Common myeloid progenitor, CD34-positive (primary cell): ENCODE results near the gene SLC6A20.

Experiments used
- CTCF ChIA-PET: fragments of 350-600 bp; sonication (Branson Sonifier 250); formaldehyde crosslinking; loops from one replicate; lab custom pipeline; 2021; ENCODE audit warnings: antibody characterized with exemption; lab: Charles Lee
- POLR2A ChIA-PET: fragments of 350-600 bp; sonication (Branson Sonifier 250); formaldehyde crosslinking; loops from one replicate; lab custom pipeline; 2021; ENCODE audit warnings: antibody characterized with exemption; lab: Charles Lee
- DNase-seq, 3 donors: peaks; one replicate each; pipeline versions ENCODE4 v3.0.0 to v3.0.0-alpha.2; 2013
- H3K27ac ChIP-seq, 2 experiments: 1 replicate in 1 of 2; 2 replicates in 1 of 2; pipeline ENCODE4 v1.7.0; 2013; ENCODE audit warnings: inconsistent platforms in 2 of 2, low read length in 2 of 2, mild to moderate bottlenecking in 2 of 2, low read depth in 1 of 2, moderate library complexity in 1 of 2; ENCODE audit not compliant: severe bottlenecking in 2 of 2, insufficient read depth in 1 of 2, poor library complexity in 1 of 2
- H3K27me3 ChIP-seq, 5 experiments: replicated peaks in 2 of 5; 1 replicate in 3 of 5; 2 replicates in 2 of 5; pipeline versions ENCODE4 v1.6.1 to v1.7.0; 2013; ENCODE audit warnings: low read length in 4 of 5, mild to moderate bottlenecking in 2 of 5, moderate library complexity in 2 of 5, inconsistent platforms in 1 of 5; ENCODE audit not compliant: insufficient read depth in 5 of 5, control insufficient read depth in 4 of 5
- H3K36me3 ChIP-seq, 4 experiments: 1 replicate in 2 of 4; 2 replicates in 2 of 4; pipeline versions ENCODE4 v1.6.1 to v1.7.0; 2013; ENCODE audit warnings: low read length in 3 of 4, control low read depth in 1 of 4, mild to moderate bottlenecking in 1 of 4; ENCODE audit not compliant: control insufficient read depth in 4 of 4, insufficient read depth in 4 of 4
- H3K4me1 ChIP-seq, 4 experiments: 1 replicate in 3 of 4; 2 replicates in 1 of 4; pipeline versions ENCODE4 v1.6.1 to v1.7.1; 2013; ENCODE audit warnings: low read length in 3 of 4, mild to moderate bottlenecking in 3 of 4, control low read depth in 1 of 4, inconsistent platforms in 1 of 4, moderate library complexity in 1 of 4; ENCODE audit not compliant: control insufficient read depth in 4 of 4, insufficient read depth in 4 of 4; ENCODE audit errors: control extremely low read depth in 1 of 4
- H3K4me3 ChIP-seq, 7 experiments: 1 replicate in 4 of 7; 2 replicates in 3 of 7; pipeline versions ENCODE4 v1.5.1 to v1.7.0; 2013; ENCODE audit warnings: mild to moderate bottlenecking in 7 of 7, low read length in 6 of 7, moderate library complexity in 6 of 7, inconsistent platforms in 2 of 7, low read depth in 2 of 7, control low read depth in 1 of 7; ENCODE audit not compliant: insufficient read depth in 4 of 7, control insufficient read depth in 1 of 7; ENCODE audit errors: extremely low read depth in 1 of 7
- H3K9me3 ChIP-seq, 5 experiments: 1 replicate in 4 of 5; 2 replicates in 1 of 5; pipeline versions ENCODE4 v1.6.1 to v1.7.1; 2013; ENCODE audit warnings: low read length in 4 of 5, mild to moderate bottlenecking in 2 of 5, inconsistent platforms in 1 of 5, low read depth in 1 of 5, moderate library complexity in 1 of 5; ENCODE audit not compliant: control insufficient read depth in 4 of 5, insufficient read depth in 2 of 5; ENCODE audit errors: control extremely low read depth in 1 of 5
- WGBS: methylation state at CpG from one replicate; pipeline ENCODE4 v1.1.5; 2013; ENCODE audit not compliant: insufficient coverage; 5-methylcytosine and 5-hydroxymethylcytosine counted together

SLC6A20 gene

GRCh38 chr3:45838466-45838865 lies 42.1 kb upstream of the SLC6A20 start:
- POLR2A ChIA-PET: no interaction called here
- H3K9me3 ChIP-seq: no peaks in the 10 kb centered on the region
- CTCF ChIA-PET: no interaction called here

GRCh38 chr3:45832699-45833098 lies 36.4 kb upstream of the SLC6A20 start:
- Histone ChIP-seq H3K4me3 (no peak overlapping the region), H3K27ac (no peak overlapping the region), H3K9me3 (no peaks in the 10 kb centered on the region), H3K27me3 (no peaks in the 10 kb centered on the region), H3K36me3 (peaks cover 13 to 78% (median 47%) of the 10 kb centered on the region in 4 experiments), H3K4me1 (no peaks in the 10 kb centered on the region)
- WGBS: 100% methylated on average over 3 of the region's 5 CpGs
- POLR2A ChIA-PET: no interaction called here
- DNase-seq: peak in 2 of 3 donors; percentile 45 to 48
- CTCF ChIA-PET: interaction anchor here (0.6 to 1.2 kb wide), 3 partner anchors 28 to 70 kb away, joined by 3 read pairs; no protein-coding TSS in a partner anchor

More at GRCh38 chr3:45838466-45838865, 42.1 kb upstream of the SLC6A20 start:
- H3K4me1 ChIP-seq: peaks cover 6 to 15% (median 15%) of the 10 kb centered on the region in 4 experiments
- H3K27me3 ChIP-seq: no peaks in the 10 kb centered on the region
- no CpG with 5 or more reads among the region's 1 CpG for WGBS
- H3K27ac ChIP-seq: no peak overlapping the region
- DNase-seq: no peak
- H3K4me3 ChIP-seq: no peak overlapping the region
- H3K36me3 ChIP-seq: peaks cover 7 to 38% (median 18%) of the 10 kb centered on the region in 4 experiments

- Histone ChIP-seq H3K27ac (no peak overlapping the region), H3K4me1 (no peaks in the 10 kb centered on the region), H3K4me3 (no peak overlapping the region), H3K36me3 (peaks cover 13 to 82% (median 47%) of the 10 kb centered on the region in 4 experiments), H3K27me3 (no peaks in the 10 kb centered on the region), H3K9me3 (no peaks in the 10 kb centered on the region)
- 96% methylated on average over 5 of the region's 5 CpGs for WGBS
- DNase-seq: no peak
- CTCF ChIA-PET: interaction anchor here (0.9 kb wide), 1 partner anchor 101 kb away, joined by 3 read pairs; no protein-coding TSS in a partner anchor
- POLR2A ChIA-PET: no interaction called here
These were observed 33.8 kb upstream of the SLC6A20 start for GRCh38 chr3:45830121-45830520.

- H3K4me1 ChIP-seq: no peaks in the 10 kb centered on the region
- H3K4me3 ChIP-seq: no peak overlapping the region
- POLR2A ChIA-PET: interaction anchor here (0.6 kb wide), 1 partner anchor 111 kb away, joined by 3 read pairs; no protein-coding TSS in a partner anchor
- CTCF ChIA-PET: interaction anchor here (0.6 to 1.5 kb wide), 4 partner anchors 8 to 66 kb away, joined by 3 to 5 read pairs (median 3); no protein-coding TSS in a partner anchor
- H3K27ac ChIP-seq: no peak overlapping the region
- DNase-seq: no peak
- H3K9me3 ChIP-seq: no peaks in the 10 kb centered on the region
- peaks cover 11 to 74% (median 37%) of the 10 kb centered on the region in 4 experiments for H3K36me3 ChIP-seq
- H3K27me3 ChIP-seq: no peaks in the 10 kb centered on the region
- 89% methylated on average over 3 of the region's 3 CpGs for WGBS
These were observed 30.6 kb upstream of the SLC6A20 start for GRCh38 chr3:45826908-45827307.

- Histone ChIP-seq H3K36me3 (peaks cover 9 to 74% (median 37%) of the 10 kb centered on the region in 4 experiments), H3K4me3 (no peak overlapping the region), H3K4me1 (no peaks in the 10 kb centered on the region), H3K27ac (no peak overlapping the region), H3K27me3 (no peaks in the 10 kb centered on the region), H3K9me3 (no peaks in the 10 kb centered on the region)
- 100% methylated on average over 1 of the region's 2 CpGs for whole genome bisulfite sequencing
- ChIA-PET POLR2A (no interaction called here), CTCF (interaction anchor here (0.6 to 1.5 kb wide), 4 partner anchors 9 to 65 kb away, joined by 3 to 5 read pairs (median 3); no protein-coding TSS in a partner anchor)
- DNase-seq: no peak
These were observed 30.0 kb upstream of the SLC6A20 start for GRCh38 chr3:45826321-45826720.

GRCh38 chr3:45821127-45821526 lies 24.8 kb upstream of the SLC6A20 start:
- CTCF ChIA-PET: no interaction called here
- WGBS: 100% methylated on average over 1 of the region's 1 CpG
- DNase-seq: no peak
- POLR2A ChIA-PET: no interaction called here
- Histone ChIP-seq H3K9me3 (peaks cover 0 to 7% (median 0%) of the 10 kb centered on the region in 5 experiments), H3K27me3 (no peaks in the 10 kb centered on the region), H3K4me3 (no peak overlapping the region), H3K36me3 (peaks cover 6 to 38% (median 13%) of the 10 kb centered on the region in 4 experiments), H3K27ac (no peak overlapping the region), H3K4me1 (no peaks in the 10 kb centered on the region)

- peaks cover 0 to 7% (median 2%) of the 10 kb centered on the region in 5 experiments for H3K9me3 ChIP-seq
- 100% methylated on average over 2 of the region's 2 CpGs for WGBS
- POLR2A ChIA-PET: no interaction called here
These were observed 23.2 kb upstream of the SLC6A20 start for GRCh38 chr3:45819543-45819942.

More at GRCh38 chr3:45819543-45819942, 23.2 kb upstream of the SLC6A20 start:
- no peak for DNase-seq
- Histone ChIP-seq H3K36me3 (peaks cover 5 to 28% (median 12%) of the 10 kb centered on the region in 4 experiments), H3K27me3 (no peaks in the 10 kb centered on the region), H3K27ac (no peak overlapping the region), H3K4me1 (no peaks in the 10 kb centered on the region), H3K4me3 (no peak overlapping the region)
- CTCF ChIA-PET: no interaction called here
